Neutrophil (primary cell): ENCODE measurements around the gene PTPRN2.

Experiments used
- H3K27ac ChIP-seq: fragments of 200-600 bp; sonication (generic); 2 replicates; pipeline ENCODE4 v1.5.1; 2016; ENCODE audit warnings: mild to moderate bottlenecking, moderate library complexity
- H3K27me3 ChIP-seq: fragments of 200-600 bp; sonication (generic); 2 replicates; pipeline ENCODE4 v1.6.0; 2016; ENCODE audit warnings: mild to moderate bottlenecking
- H3K36me3 ChIP-seq: fragments of 200-600 bp; sonication (generic); 2 replicates; pipeline ENCODE4 v1.5.1; 2017
- H3K4me1 ChIP-seq, 2 experiments: fragments of 200-600 bp in 1 of 2; sonication (generic) in 1 of 2; 1 replicate in 1 of 2; 2 replicates in 1 of 2; pipeline versions ENCODE4 v1.5.1 to v1.6.1; 2013 to 2016; ENCODE audit warnings: low read depth in 1 of 2, low read length in 1 of 2, mild to moderate bottlenecking in 1 of 2, moderate library complexity in 1 of 2; ENCODE audit not compliant: control insufficient read depth in 1 of 2, insufficient read depth in 1 of 2
- H3K4me3 ChIP-seq, 2 experiments: fragments of 200-600 bp in 1 of 2; sonication (generic) in 1 of 2; 1 replicate in 1 of 2; 2 replicates in 1 of 2; pipeline ENCODE4 v1.5.1; 2013 to 2016; ENCODE audit warnings: low read depth in 1 of 2, low read length in 1 of 2, mild to moderate bottlenecking in 1 of 2, moderate library complexity in 1 of 2
- H3K9me3 ChIP-seq: fragments of 200-600 bp; sonication (generic); 2 replicates; pipeline ENCODE4 v1.5.1; 2016
- TF ChIP-seq, protein P1 (sequence below): fragments of 200-600 bp; sonication (generic); IDR thresholded peaks from 2 replicates; pipeline ENCODE4 v1.5.1; 2016; ENCODE audit warnings: antibody characterized with exemption

The PTPRN2 gene

DNA sequence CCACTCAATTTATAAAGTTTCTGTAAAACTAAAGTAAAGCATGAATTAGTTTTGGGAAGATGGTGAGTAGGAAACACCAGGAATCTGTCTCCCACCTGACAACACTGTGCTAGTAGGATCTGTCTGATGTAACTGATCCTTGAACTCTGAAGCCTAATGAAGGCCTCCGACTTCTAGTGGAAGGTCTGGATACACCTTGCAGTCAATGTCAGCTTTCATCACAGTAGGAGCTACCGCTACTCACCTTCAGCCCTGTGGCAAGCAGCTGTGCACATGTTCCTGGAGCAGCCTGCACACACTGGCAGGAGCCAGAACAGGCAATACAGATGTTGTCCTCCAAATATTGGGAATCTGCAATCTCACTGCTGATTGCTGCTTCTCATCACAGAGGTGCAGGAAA lies 471.4 kb downstream of the PTPRN2 start:
- no peaks in the 10 kb centered on the region for H3K9me3 ChIP-seq
- H3K4me3 ChIP-seq = no peak overlapping the region
- H3K36me3 ChIP-seq = no peaks in the 10 kb centered on the region
- H3K27ac ChIP-seq = no peak overlapping the region
- no peaks in the 10 kb centered on the region for H3K27me3 ChIP-seq
- H3K4me1 ChIP-seq = no peaks in the 10 kb centered on the region
- TF ChIP-seq, protein P1, sequence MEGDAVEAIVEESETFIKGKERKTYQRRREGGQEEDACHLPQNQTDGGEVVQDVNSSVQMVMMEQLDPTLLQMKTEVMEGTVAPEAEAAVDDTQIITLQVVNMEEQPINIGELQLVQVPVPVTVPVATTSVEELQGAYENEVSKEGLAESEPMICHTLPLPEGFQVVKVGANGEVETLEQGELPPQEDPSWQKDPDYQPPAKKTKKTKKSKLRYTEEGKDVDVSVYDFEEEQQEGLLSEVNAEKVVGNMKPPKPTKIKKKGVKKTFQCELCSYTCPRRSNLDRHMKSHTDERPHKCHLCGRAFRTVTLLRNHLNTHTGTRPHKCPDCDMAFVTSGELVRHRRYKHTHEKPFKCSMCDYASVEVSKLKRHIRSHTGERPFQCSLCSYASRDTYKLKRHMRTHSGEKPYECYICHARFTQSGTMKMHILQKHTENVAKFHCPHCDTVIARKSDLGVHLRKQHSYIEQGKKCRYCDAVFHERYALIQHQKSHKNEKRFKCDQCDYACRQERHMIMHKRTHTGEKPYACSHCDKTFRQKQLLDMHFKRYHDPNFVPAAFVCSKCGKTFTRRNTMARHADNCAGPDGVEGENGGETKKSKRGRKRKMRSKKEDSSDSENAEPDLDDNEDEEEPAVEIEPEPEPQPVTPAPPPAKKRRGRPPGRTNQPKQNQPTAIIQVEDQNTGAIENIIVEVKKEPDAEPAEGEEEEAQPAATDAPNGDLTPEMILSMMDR = no peak

DNA sequence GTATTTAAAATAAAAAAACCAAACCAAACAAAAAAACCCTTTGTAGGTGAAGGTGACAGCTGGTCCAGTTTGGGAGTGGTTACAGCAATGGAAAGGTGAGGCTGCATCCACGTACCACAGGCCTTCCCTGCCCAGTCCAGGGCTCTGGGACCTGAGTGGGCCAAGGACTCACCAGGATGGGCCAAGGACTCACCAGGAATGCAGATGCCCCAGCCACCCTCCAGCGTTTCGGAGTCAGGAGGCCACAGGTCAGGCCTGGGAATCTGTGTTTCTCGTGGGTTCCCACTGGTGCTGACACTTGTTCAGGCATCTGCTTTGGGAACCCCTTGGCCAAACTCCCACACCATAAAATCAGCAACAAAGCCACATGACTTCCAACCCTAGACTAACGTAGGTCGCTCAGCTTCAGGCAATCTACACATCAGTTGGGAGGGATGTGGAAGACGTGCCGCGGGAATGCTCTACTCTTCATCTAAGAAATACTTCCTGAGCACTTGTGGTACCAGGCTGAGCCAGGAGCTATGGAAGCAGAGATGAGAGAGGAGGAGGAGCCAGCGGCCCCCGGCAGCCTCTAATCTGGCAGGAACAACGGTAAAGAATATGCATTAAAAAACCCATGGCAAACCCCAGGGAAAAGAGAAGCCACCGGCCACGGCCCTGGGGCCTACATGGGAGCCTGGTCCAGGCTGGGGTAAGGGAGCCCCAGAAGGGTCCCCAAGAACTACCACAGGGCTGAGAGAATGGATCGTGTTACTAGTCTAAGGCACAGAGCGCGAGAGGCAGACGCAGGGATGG lies 473.4 kb downstream of the PTPRN2 start:
- TF ChIP-seq, protein P1 = no peak
- Histone ChIP-seq H3K27me3 (no peaks in the 10 kb centered on the region), H3K9me3 (peaks cover 5% of the 10 kb centered on the region), H3K4me3 (no peak overlapping the region), H3K27ac (no peak overlapping the region), H3K4me1 (no peaks in the 10 kb centered on the region), H3K36me3 (no peaks in the 10 kb centered on the region)

DNA sequence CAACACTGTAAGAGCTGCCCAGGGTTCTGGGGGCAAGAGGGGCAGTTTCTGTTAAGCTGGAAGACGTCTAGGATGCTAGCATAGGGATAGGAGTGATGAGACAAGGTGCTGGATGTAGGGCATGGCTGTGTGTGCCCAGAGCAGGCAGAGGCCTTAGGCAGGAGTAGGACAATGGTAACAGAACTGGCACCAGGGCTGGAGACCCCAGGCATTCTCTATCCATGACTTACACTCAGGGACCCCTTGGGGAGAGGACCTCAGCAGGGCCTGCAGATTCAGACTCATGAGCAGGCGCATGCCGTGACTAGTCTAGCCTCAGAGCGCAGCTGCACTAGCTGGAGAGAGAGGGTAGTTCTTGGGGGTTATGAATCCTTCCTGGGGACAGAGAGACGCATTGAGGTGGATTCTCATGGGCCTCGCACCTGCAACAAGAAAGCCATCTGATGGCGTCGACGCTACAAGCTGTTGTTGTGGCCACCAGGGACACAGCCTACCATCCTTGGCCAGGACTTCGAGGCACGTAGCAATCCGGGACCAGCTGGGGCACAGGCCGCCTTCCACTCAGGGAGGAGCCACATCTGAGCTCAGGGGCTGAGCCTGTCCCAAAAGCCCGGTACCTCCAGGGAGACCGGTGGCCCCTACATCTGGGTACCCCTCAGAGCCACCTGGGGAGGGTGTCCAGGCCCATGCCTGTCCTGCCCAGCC lies 474.1 kb downstream of the PTPRN2 start:
- no peaks in the 10 kb centered on the region for H3K4me1 ChIP-seq
- TF ChIP-seq, protein P1 = no peak
- peaks cover 11% of the 10 kb centered on the region for H3K9me3 ChIP-seq
- H3K4me3 ChIP-seq = no peak overlapping the region
- no peak overlapping the region for H3K27ac ChIP-seq
- no peaks in the 10 kb centered on the region for H3K27me3 ChIP-seq
- no peaks in the 10 kb centered on the region for H3K36me3 ChIP-seq

DNA sequence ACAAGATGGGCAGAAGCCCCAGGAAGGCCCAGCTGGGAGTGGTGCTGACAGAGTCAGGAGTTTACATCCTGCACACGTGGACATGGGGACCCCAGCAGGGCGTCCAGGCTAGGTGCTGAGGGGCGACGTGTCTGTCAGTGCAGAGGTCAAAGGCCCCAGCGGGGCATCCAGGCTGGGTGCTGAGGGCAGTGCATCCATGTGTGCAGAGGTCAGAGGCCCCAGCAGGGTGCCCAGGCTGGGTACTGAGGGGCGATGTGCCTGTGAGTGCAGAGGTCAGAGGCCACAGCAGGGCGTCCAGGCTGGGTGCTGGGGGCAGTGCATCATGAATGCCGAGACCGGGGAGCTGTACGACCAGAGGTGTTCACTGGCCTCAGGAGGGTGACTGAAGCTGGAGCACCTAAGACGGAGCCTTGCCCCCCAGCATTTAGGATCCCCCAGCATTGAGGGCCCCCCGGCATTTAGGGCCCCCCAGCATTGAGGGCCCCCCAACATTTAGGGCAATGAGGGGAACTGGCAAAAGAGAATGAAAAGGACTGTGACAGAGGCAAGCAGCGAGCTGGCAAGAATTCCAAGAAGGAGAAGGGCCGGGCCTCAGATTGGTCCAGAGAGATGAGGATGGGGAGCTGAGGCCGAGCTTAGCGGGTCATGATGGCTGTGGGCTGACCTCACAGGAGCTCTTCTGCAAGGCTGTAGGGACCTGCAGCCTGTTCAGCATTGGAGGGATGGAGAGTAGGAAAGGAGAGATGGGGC lies 474.9 kb downstream of the PTPRN2 start:
- Histone ChIP-seq H3K27ac (no peak overlapping the region), H3K4me3 (no peak overlapping the region), H3K4me1 (no peaks in the 10 kb centered on the region), H3K36me3 (no peaks in the 10 kb centered on the region), H3K27me3 (no peaks in the 10 kb centered on the region), H3K9me3 (peaks cover 17% of the 10 kb centered on the region)
- TF ChIP-seq, protein P1 = no peak

DNA sequence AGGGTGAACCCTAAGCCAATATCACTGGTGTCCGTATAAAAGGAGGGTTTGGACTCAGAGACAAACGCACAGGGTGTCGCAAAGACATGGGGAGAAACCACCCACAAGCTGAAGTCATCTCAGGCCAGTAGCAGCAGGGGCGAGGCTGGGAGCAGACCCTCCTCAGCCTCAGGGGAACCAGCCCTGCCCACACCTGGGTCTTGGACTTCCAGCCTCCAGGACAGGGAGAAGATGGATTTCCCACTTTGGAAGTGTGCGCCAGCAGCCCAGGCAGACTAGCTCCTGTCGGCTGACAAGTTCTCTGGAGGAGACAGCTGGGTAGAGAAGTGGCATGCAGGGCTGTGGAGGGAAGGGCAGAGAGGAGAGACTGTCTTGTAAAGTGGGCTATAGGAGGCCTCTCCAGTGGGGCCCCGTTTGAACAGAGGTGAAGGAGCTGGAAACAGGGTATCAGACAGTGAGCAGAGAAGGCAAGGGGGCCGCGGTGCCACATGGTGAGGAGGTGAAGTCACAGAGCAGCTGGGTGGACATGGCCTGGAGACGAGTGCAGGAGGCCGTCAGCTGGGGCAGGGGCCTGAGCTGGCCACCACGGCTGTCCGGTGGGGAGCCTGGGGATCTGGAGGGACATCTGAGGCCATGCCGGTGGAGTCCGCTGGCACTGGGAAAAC lies 475.6 kb downstream of the PTPRN2 start:
- no peak overlapping the region for H3K4me3 ChIP-seq
- peaks cover 17% of the 10 kb centered on the region for H3K9me3 ChIP-seq
- H3K27ac ChIP-seq = no peak overlapping the region
- H3K4me1 ChIP-seq = no peaks in the 10 kb centered on the region
- H3K27me3 ChIP-seq = no peaks in the 10 kb centered on the region
- H3K36me3 ChIP-seq = no peaks in the 10 kb centered on the region
- TF ChIP-seq, protein P1 = no peak
